ENCODE measurements around the gene NIBAN1.

GRCh38 chr1:184941735-184942134, 32.6 kb downstream of the NIBAN1 start:
- no peak for TF ChIP-seq RAD21 (conservative IDR thresholded peaks at IDR 0.05)
- TF ChIP-seq CTCF (IDR thresholded peaks at IDR 0.05; ENCODE audit: poor library complexity, severe bottlenecking), result no peak
- no peak for TF ChIP-seq POLR2AphosphoS5 (IDR thresholded peaks at IDR 0.05)
- TF ChIP-seq EP300 (conservative IDR thresholded peaks at IDR 0.05; ENCODE audit: poor library complexity, severe bottlenecking), result no peak
- TF ChIP-seq EZH2 (IDR thresholded peaks at IDR 0.05; ENCODE audit: borderline replicate concordance, insufficient read depth, low read length, poor library complexity, severe bottlenecking), result no peak

Measured in neural cell (in vitro differentiated cells).